AG04449 (cell line): ENCODE measurements around the gene CIB1.

ENCODE experiments used
- CTCF ChIA-PET: fragments of 350-600 bp; formaldehyde crosslinking; extraction: SDS; loops from one replicate; lab custom pipeline; 2021; ENCODE audit warnings: antibody characterized with exemption; lab: Yijun Ruan, JAX
- POLR2A ChIA-PET: fragments of 400-600, 350-600 bp; formaldehyde crosslinking; extraction: SDS; loops from one replicate; lab custom pipeline; 2020; ENCODE audit warnings: antibody characterized with exemption, inconsistent platforms; lab: Yijun Ruan, JAX
- DNase-seq: peaks from one replicate; pipeline ENCODE4 v3.0.0-alpha.2; 2010; ENCODE audit warnings: low read depth, low spot score
- H3K4me3 ChIP-seq: 2 replicates; pipeline ENCODE4 v1.5.1; 2011; ENCODE audit warnings: low read depth, mild to moderate bottlenecking, control low read depth, low read length
- TF ChIP-seq, protein P1 (sequence below): IDR thresholded peaks from one replicate; pipeline ENCODE4 v1.5.1; 2011; ENCODE audit warnings: mild to moderate bottlenecking, moderate library complexity, low read length, control low read depth, inconsistent platforms; ENCODE audit not compliant: insufficient read depth; ENCODE audit errors: missing control alignments

The CIB1 gene

DNA sequence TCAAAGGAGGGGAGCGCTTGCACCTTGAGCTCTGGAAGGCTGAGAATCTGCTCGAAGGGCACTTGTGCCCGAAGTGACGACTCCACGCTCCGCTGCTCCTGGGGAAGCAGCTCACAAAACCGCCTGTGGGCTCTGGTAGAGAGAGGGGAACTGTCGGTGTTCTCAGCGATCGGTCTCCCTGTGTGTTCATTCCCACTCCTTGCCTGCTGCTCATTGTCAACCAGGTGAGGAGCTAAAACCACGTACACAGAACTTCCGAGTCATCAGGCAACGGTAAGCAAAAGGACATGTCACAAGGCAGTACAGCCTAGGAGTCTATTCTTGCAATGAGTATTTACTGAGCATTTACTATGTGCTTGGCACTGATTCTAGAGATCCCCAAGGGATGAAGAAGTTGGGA, 1.5 kb downstream of the CIB1 start:
- DNase-seq = no peak
- H3K4me3 ChIP-seq = no peak overlapping the region; the same call in 1 of the 2 replicates
- TF ChIP-seq, protein P1, sequence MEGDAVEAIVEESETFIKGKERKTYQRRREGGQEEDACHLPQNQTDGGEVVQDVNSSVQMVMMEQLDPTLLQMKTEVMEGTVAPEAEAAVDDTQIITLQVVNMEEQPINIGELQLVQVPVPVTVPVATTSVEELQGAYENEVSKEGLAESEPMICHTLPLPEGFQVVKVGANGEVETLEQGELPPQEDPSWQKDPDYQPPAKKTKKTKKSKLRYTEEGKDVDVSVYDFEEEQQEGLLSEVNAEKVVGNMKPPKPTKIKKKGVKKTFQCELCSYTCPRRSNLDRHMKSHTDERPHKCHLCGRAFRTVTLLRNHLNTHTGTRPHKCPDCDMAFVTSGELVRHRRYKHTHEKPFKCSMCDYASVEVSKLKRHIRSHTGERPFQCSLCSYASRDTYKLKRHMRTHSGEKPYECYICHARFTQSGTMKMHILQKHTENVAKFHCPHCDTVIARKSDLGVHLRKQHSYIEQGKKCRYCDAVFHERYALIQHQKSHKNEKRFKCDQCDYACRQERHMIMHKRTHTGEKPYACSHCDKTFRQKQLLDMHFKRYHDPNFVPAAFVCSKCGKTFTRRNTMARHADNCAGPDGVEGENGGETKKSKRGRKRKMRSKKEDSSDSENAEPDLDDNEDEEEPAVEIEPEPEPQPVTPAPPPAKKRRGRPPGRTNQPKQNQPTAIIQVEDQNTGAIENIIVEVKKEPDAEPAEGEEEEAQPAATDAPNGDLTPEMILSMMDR = no peak
- CTCF ChIA-PET = interaction anchor here (0.8 to 4.7 kb wide), 10 partner anchors 10 to 701 kb away, joined by 3 to 59 read pairs (median 7); partner anchors contain the start of gene TTLL13
- POLR2A ChIA-PET = no interaction called here

DNA sequence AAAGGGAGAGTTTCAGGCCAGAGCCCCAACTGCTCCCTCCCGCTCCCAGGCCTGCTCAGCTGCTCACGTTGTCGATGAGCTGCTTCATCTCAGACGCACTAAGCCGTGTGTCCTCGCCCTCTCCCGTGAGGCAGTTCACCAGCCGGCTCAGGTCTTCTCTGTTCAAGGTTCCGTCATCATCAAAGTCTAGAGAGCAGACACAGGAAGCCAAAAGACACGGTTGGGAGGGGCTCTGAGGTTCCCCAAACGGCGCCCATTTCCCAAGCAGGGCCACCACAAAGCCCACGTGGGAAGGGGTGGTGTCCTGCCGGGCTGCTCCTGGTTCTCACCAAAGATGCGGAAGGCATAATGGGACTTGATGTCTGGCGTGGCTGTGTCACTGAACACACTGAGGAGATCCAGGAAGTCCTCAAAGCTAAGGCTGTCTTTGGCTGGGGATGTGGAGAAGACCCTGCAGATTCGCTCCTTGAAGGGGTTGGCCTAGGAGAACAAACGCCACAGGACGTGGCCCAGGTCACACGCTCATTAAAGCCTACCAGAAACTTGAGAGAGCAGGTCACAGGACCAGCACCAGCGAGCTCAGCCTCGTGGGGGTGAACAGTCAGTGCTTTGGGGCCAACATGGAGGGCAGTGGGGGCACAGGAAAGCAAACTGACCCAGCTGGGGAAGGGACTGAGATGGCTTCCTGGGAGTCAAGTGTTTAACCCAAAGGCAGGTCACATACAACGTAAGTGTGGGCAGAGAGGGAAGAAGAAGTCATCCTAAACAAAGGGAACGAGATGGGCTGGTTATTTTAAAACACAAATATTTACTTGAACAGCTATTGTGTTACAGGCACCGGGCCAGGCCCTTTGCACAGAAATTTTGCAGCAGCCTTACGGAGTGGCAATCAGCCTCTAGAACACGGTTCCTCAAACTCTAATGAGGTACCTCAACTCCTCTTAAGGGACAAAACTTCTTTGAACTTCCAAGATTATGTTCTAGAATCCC, 2.4 kb downstream of the CIB1 start:
- CTCF ChIA-PET = interaction anchor here (0.7 to 4.7 kb wide), 5 partner anchors 9 to 88 kb away, joined by 3 to 59 read pairs (median 7); no protein-coding TSS in a partner anchor
- no peak for DNase-seq
- POLR2A ChIA-PET = no interaction called here
- H3K4me3 ChIP-seq = no peak overlapping the region
- TF ChIP-seq, protein P1 = no peak

DNA sequence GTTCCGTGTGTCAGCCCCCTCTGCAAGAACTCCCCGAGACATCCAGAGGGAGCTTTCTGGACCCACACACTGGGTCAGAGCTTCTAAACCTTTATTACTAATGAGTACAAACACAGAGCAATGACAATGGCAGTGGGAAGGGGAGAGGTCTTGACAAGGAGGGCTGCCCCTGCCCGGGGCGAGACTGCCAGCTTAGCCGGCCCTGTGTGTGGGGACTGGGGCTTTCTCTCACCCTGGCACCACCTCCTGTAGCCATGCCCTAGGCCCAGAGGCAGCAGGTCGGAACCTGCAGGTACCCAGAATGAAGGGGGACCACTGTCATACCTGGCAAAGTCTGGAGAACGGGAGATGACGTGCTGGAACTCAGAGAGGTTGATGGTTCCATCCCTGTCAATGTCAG, 3.1 kb downstream of the CIB1 start:
- POLR2A ChIA-PET = no interaction called here
- H3K4me3 ChIP-seq = no peak overlapping the region
- DNase-seq = no peak
- TF ChIP-seq, protein P1 = no peak
- CTCF ChIA-PET = interaction anchor here (0.7 to 4.7 kb wide), 2 partner anchors 9 to 14 kb away, joined by 3 to 59 read pairs; no protein-coding TSS in a partner anchor

DNA sequence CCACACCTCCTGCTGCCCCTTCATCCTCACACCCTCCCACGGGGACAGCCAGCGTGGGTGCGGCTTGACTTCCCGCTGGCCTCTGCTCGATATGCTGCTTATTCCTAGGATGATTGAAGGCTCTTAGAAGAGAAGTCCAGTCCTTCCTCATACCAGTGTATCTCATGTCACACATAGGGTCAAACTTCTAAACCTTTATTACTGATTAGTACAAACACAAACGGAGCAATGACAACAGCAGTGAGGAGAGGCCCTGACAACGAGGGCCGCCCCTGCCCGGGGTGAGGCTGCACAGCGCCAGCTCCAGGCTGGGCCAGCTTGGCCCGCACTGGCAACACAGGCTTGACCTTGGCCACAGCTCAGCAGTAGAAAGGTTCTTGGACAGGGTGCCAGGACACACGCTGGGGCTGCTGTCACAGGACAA, 3.7 kb downstream of the CIB1 start:
- CTCF ChIA-PET = interaction anchor here (4.7 kb wide), 1 partner anchor 8 kb away, joined by 59 read pairs; no protein-coding TSS in a partner anchor
- no peak overlapping the region for H3K4me3 ChIP-seq
- no peak for DNase-seq
- TF ChIP-seq, protein P1 = no peak
- POLR2A ChIA-PET = no interaction called here

DNA sequence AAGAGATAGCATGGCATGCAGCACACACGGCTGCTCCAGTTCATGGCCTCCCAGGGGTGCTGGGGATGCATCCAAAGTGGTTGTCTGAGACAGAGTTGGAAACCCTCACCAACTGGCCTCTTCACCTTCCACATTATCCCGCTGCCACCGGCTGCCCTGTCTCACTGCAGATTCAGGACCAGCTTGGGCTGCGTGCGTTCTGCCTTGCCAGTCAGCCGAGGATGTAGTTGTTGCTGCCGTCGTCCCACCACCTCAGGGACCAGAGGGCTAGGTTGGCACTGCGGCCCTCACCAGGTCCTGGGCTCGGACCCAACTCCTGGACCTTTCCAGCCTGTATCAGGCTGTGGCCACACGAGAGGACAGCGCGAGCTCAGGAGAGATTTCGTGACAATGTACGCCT, 4.8 kb downstream of the CIB1 start:
- ChIA-PET CTCF (no interaction called here), POLR2A (no interaction called here)
- no peak for DNase-seq
- no peak overlapping the region for H3K4me3 ChIP-seq
- TF ChIP-seq, protein P1 = no peak
